Vagina (tissue), 2 donors: ENCODE measurements around the gene TYW1.
"Not testable (repeated sequence)": the region's sequence is repeated elsewhere in the genome, so short reads cannot be mapped to it uniquely, and the experiment has no call there.

Experiments
- POLR2A ChIP-seq, 2 donors: fragments of 450-650 bp; IDR thresholded peaks; one replicate each; pipeline ENCODE4 v1.6.1; 2017; ENCODE audit warnings: antibody characterized with exemption in 2 of 2, mild to moderate bottlenecking in 2 of 2, moderate library complexity in 2 of 2
- TF ChIP-seq, protein P1 (sequence below), 3 experiments: fragments of 450-650 bp in 2 of 3; fragments of 200-600 bp in 1 of 3; sonication (generic) in 1 of 3; IDR thresholded peaks; one replicate each; pipeline ENCODE4 v1.5.1; 2017 to 2019; ENCODE audit warnings: antibody characterized with exemption in 3 of 3, mild to moderate bottlenecking in 2 of 3, moderate library complexity in 2 of 3

DNA sequence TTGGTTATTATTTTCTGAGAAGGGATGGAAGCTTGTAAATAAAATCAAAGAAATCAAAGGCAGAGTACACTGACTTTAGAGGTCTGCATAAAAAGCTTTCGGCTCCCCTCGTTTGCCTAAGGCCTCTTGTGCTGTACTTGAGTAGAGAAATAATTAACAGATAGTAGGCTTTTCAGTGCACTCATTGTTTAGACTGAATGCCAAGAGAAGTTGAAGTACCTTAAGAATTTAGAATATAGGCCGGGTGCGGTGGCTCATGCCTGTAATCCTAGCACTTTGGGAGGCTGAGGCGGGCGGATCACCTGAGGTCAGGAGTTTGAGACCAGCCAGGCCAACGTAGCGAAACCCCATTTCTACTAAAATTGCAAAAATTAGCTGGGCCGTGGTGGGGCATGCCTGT is 232.4 kb downstream of the TYW1 start:
- not testable (repeated sequence) for TF ChIP-seq POLR2A (IDR thresholded peaks at IDR 0.05)
- TF ChIP-seq, protein P1, sequence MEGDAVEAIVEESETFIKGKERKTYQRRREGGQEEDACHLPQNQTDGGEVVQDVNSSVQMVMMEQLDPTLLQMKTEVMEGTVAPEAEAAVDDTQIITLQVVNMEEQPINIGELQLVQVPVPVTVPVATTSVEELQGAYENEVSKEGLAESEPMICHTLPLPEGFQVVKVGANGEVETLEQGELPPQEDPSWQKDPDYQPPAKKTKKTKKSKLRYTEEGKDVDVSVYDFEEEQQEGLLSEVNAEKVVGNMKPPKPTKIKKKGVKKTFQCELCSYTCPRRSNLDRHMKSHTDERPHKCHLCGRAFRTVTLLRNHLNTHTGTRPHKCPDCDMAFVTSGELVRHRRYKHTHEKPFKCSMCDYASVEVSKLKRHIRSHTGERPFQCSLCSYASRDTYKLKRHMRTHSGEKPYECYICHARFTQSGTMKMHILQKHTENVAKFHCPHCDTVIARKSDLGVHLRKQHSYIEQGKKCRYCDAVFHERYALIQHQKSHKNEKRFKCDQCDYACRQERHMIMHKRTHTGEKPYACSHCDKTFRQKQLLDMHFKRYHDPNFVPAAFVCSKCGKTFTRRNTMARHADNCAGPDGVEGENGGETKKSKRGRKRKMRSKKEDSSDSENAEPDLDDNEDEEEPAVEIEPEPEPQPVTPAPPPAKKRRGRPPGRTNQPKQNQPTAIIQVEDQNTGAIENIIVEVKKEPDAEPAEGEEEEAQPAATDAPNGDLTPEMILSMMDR (IDR thresholded peaks at IDR 0.05) = not testable (repeated sequence)
